ENCODE results near the gene PSMB3. TPM values are rescaled to one million over a fixed set of nuclear protein-coding genes. Genes with fewer than 3 reads are reported as not detected.
A peak's percentile ranks its signal among the peaks of the same experiment; 100 is the strongest.

PSMB3 gene
- polyA plus RNA-seq, 1 donor (not counting 4 experiments of a cell fraction or from before 2014, with no cell fraction given) = 294 TPM

DNA sequence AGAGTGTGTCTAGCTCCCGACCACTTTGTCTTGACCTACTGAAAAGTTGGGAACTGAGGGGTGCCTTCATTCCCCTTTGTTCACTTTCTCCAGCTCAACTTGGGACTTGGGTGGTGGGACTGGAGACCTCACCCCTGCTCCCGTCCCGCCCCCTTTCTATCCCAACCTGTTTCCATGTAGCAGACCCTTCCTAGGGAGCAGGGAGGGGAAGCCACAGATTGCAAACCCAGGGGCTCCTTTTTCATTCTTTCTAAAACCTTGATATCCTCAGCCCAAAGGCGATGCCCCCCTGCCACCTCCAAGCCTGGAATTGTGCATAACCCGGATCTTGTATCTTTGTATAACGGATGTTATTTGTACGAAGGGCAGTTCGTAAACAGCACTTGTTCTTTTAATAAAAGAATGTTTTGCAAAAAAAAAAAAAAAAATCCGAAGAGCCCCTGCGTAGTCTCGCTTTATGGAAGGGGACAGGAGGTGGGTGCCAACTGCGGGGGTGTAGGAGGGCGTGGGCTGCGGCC lies 23.1 kb upstream of the PSMB3 start:
- no peak for DNase-seq (ENCODE audit: low read depth, low spot score)
- no peak for TF ChIP-seq EZH2 (IDR thresholded peaks at IDR 0.05; ENCODE audit: low read length)
- TF ChIP-seq, protein P1, sequence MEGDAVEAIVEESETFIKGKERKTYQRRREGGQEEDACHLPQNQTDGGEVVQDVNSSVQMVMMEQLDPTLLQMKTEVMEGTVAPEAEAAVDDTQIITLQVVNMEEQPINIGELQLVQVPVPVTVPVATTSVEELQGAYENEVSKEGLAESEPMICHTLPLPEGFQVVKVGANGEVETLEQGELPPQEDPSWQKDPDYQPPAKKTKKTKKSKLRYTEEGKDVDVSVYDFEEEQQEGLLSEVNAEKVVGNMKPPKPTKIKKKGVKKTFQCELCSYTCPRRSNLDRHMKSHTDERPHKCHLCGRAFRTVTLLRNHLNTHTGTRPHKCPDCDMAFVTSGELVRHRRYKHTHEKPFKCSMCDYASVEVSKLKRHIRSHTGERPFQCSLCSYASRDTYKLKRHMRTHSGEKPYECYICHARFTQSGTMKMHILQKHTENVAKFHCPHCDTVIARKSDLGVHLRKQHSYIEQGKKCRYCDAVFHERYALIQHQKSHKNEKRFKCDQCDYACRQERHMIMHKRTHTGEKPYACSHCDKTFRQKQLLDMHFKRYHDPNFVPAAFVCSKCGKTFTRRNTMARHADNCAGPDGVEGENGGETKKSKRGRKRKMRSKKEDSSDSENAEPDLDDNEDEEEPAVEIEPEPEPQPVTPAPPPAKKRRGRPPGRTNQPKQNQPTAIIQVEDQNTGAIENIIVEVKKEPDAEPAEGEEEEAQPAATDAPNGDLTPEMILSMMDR (optimal IDR thresholded peaks at IDR 0.05 in 1 of 3, IDR thresholded peaks at IDR 0.05 in 1 of 3, conservative IDR thresholded peaks at IDR 0.05 in 1 of 3; ENCODE audit: extremely low read depth in 1 of 3, insufficient read depth in 2 of 3, low read length in 3 of 3) = no peak
- no peak for FAIRE-seq
- dilution Hi-C loops (cut with MboI; ENCODE audit: extremely low pct_ligation_motif_present, low sequenced_read_pairs) = no loop called here
- Histone ChIP-seq H3K36me3 (ENCODE audit: control insufficient read depth in 2 of 2, extremely low read depth in 1 of 2, insufficient read depth in 2 of 2, low read length in 2 of 2) (peaks cover 15 to 21% of the 10 kb centered on the region in 2 experiments), H3K9me3 (ENCODE audit: control insufficient read depth, low read depth, low read length) (no peaks in the 10 kb centered on the region), H3K9ac (ENCODE audit: control insufficient read depth, extremely low read depth, insufficient read depth, low read length) (peak overlapping the region; percentile 54), H3K27ac (ENCODE audit: control insufficient read depth, insufficient read depth, low read length) (no peak overlapping the region), H3K4me2 (ENCODE audit: control insufficient read depth, extremely low read depth, insufficient read depth, low read depth, low read length) (peak overlapping the region; percentile 75), H3K79me2 (ENCODE audit: control insufficient read depth, insufficient read depth, low read length) (peaks cover 13% of the 10 kb centered on the region), H3K9me1 (ENCODE audit: control insufficient read depth, extremely low read depth, insufficient read depth, low read length) (no peaks in the 10 kb centered on the region), H2AFZ (ENCODE audit: control insufficient read depth, low read length) (peak overlapping the region; percentile 54), H4K20me1 (ENCODE audit: control insufficient read depth, extremely low read depth, insufficient read depth, low read length) (no peaks in the 10 kb centered on the region), H3K4me1 (ENCODE audit: control insufficient read depth, extremely low read depth, insufficient read depth, low read length) (peaks cover 14% of the 10 kb centered on the region), H3K4me3 (ENCODE audit: control insufficient read depth in 2 of 3, extremely low read depth in 1 of 3, insufficient read depth in 2 of 3, low read depth in 1 of 3, low read length in 3 of 3) (peak overlapping the region; percentile 43 to 63 (median 63)), H3K27me3 (ENCODE audit: control insufficient read depth, extremely low read depth, insufficient read depth, low read length) (no peaks in the 10 kb centered on the region)

DNA sequence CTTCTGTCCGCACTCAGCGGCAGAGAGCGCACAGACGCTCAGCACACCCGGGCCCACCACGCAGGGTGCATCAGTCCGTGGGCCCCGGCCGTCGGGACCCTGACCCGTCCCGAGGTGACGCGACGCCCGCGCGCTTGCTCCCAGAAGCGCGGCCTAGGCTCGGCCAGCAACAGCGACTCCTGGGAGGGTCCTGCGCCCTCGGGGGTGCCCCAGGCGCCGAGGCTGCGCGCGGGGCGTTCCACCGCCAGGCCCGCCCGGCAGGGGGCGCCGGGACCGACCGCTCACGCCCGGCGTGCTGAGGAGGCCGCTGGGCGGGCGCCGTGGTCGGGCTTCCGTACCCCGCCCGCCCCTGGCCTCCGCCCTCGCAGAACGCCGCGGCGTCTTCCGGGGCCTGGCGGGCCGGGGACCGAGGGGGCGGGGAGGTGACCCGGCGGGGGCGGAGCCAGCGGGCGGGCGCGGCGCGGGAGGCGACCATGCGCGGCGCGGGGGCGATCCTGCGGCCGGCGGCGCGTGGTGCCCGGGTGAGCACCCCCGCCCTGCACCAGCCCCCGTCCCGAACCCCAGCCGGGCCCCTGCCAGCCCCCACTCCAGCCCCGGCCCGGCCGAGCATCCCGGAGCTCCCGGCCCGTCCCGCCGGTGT lies 22.5 kb upstream of the PSMB3 start, which contains the start of gene CISD3:
TSS of gene CISD3 (plus strand) at position 456 of the 640 bp plus-strand sequence. CDS start at position 474, 18 bp downstream.
- Histone ChIP-seq H3K9ac (ENCODE audit: control insufficient read depth, extremely low read depth, insufficient read depth, low read length) (peak within 1 kb of the TSS; percentile 86), H3K4me2 (ENCODE audit: control insufficient read depth, extremely low read depth, insufficient read depth, low read depth, low read length) (peak within 1 kb of the TSS; percentile 88), H3K27me3 (ENCODE audit: control insufficient read depth, extremely low read depth, insufficient read depth, low read length) (no peaks in the 10 kb centered on the region), H3K79me2 (ENCODE audit: control insufficient read depth, insufficient read depth, low read length) (peaks cover 13% of the 10 kb centered on the region), H3K4me1 (ENCODE audit: control insufficient read depth, extremely low read depth, insufficient read depth, low read length) (peaks cover 14% of the 10 kb centered on the region), H3K36me3 (ENCODE audit: control insufficient read depth in 2 of 2, extremely low read depth in 1 of 2, insufficient read depth in 2 of 2, low read length in 2 of 2) (peaks cover 15 to 23% of the 10 kb centered on the region in 2 experiments), H4K20me1 (ENCODE audit: control insufficient read depth, extremely low read depth, insufficient read depth, low read length) (no peaks in the 10 kb centered on the region), H3K9me1 (ENCODE audit: control insufficient read depth, extremely low read depth, insufficient read depth, low read length) (no peaks in the 10 kb centered on the region), H3K4me3 (ENCODE audit: control insufficient read depth in 2 of 3, extremely low read depth in 1 of 3, insufficient read depth in 2 of 3, low read depth in 1 of 3, low read length in 3 of 3) (peak within 1 kb of the TSS; percentile 83 to 99 (median 95)), H2AFZ (ENCODE audit: control insufficient read depth, low read length) (peak within 1 kb of the TSS; percentile 84), H3K27ac (ENCODE audit: control insufficient read depth, insufficient read depth, low read length) (peak within 1 kb of the TSS; percentile 61), H3K9me3 (ENCODE audit: control insufficient read depth, low read depth, low read length) (no peaks in the 10 kb centered on the region)
- DNase-seq (ENCODE audit: low read depth, low spot score) (no peak), FAIRE-seq (no peak)
- TF ChIP-seq, protein P1 (optimal IDR thresholded peaks at IDR 0.05 in 1 of 3, IDR thresholded peaks at IDR 0.05 in 1 of 3, conservative IDR thresholded peaks at IDR 0.05 in 1 of 3; ENCODE audit: extremely low read depth in 1 of 3, insufficient read depth in 2 of 3, low read length in 3 of 3) = peak; percentile 32 to 80 (median 33)
- no peak for TF ChIP-seq EZH2 (IDR thresholded peaks at IDR 0.05; ENCODE audit: low read length)
- dilution Hi-C loops (cut with MboI; ENCODE audit: extremely low pct_ligation_motif_present, low sequenced_read_pairs) = no loop called here

Measured in keratinocyte (primary cell).